GM19193 (cell line): ENCODE results near the gene KHSRP.

Experiments used
- POLR2A ChIP-seq: IDR thresholded peaks from 4 replicates; pipeline ENCODE4 v1.6.1; 2011; ENCODE audit not compliant: insufficient read depth, insufficient read length; ENCODE audit errors: extremely low read depth

The KHSRP gene

DNA sequence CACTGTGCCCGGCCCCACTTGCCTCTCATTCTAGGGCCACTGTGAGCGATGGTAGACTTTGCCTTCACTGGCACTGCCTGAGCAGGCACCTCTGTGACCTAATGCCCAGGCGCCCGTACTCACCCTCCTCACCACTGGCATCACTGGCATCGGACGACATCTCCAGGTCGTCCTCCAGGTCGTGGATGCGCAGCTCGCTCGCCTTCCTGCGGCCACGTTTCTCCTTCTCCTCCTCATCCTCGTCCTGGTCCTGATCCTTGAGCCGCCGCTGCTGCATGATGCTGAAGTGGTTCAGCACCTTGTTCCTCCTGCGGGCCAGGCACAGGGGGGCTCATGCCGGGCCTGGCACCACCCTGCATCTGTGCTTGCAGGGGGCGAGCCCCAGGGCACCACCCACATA, 41.4 kb downstream of the KHSRP start:
- no peak for TF ChIP-seq POLR2A

DNA sequence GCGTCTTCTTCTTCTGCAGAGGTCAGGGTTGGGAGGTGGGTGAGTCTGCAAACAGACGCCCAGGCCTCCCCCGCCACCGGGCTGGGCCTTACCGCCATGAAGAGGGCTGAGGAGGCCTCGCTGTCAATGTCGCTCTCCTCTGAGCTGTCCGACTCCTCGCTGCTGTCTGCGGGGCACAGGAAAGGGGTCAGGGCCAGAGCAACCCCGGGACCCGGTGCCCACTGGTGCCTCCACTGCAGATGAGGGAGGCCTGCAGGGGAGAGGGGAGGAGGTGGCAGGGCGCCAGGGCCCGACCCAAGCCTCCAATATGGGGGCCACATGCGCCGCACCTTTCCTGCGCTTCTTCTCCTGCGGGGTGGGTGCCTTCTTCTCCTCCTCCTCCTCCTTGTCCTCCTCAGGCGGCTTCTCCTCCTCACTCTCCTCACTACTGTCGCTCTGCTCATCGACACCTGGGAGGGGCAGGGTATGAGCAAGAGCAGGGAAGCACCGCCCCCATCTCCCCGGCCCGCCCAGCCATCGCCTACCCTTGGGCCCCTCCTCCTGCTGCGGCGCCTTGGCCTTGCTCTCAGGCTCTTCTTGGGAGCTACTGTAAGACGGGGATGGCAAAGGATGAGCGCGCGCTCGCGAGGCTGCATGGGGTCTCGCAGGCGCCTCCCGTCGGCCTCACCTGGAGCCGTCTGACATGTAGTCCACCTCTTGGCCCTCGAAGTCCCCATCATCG, 43.4 kb downstream of the KHSRP start:
- no peak for TF ChIP-seq POLR2A

DNA sequence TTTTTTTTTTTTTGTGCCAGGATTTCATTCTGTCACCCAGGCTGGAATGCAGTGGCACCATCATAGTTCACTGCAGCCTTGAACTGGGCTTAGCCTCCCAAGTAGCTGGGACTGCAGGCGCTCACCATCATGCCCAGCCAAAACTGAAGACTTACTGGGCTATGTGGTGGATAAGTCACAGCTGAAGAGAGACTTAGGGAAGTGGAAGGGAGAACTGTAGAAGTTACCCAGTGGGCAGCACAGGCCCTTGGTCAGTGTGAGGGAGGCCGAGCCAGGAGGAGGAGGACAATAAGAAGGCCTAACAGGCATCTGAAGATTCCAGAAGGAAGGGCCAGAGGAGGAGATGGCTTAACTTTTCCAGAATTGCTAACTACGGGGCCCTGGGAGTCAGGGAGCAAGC, 44.9 kb downstream of the KHSRP start:
- TF ChIP-seq POLR2A, result no peak

DNA sequence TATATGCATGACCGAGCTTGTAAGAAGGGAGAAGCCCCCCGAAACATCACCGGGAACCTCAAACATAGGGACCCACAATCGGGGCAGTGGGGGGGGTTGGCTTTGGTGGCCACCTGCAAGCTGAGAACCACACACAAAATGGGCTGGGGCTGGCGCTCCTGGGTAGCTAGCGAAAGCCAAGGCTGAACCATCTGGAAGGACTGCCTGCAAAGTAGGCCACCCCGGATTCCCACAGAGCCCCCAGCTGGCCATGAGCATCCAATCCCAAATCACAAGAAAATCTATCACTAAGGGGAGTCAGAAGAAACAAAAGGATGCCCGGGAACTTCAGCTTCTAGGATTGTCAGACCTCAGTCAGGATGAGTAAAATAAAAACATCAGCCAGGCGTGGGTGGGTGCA, 46.1 kb downstream of the KHSRP start:
- TF ChIP-seq POLR2A, result no peak

DNA sequence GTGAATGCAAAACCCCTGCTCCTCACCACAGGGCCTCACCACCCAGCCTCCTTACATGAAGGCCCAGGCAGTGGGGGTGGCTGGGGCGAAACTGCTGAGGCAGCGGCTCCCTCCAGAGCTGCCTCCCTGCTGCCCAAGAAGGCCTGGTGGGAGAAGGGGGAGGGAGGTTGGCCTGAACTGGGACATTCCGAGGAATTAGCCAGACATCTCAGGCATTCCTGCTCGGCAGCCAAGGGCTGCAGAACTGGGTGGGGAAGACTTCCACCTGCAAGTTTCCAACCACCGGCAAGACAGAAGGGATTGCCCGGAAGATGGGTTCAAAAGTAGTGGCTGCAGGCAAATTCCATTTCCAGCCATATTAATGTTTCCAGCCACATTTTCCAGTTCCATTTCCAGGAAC, 46.6 kb downstream of the KHSRP start:
- no peak for TF ChIP-seq POLR2A

DNA sequence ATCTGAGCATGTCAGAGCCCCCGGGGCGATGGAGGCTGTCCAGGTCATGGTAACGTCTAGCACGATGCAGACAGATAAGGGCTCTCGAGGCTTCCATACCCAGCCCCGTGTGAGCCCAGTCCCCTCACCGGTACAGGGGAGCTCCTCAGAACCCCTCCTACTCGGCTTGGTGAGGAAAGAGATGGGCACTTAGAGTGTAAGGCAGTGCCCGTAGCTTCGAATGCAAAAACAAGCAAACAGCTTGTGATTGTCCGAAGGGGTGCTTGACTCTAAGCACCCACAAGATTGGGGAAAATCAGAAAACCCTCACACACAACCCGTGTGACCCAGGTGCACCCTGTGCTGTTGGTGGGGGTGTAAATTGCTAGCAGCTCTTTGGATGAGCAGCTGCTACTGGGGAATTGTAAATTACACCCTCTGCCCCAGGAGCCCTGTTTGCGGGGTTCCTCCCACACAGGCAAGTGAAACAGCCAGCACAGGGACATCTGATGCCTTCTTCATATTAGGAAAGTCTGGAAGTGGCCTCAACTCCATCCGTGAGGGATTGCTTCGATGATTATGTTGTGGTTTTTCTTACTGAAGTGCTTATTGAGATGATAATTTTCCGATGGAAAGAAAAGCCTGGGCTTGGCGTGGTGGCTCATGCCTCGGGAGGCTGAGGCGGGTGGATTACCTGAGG, 48.0 kb downstream of the KHSRP start:
- no peak for TF ChIP-seq POLR2A

DNA sequence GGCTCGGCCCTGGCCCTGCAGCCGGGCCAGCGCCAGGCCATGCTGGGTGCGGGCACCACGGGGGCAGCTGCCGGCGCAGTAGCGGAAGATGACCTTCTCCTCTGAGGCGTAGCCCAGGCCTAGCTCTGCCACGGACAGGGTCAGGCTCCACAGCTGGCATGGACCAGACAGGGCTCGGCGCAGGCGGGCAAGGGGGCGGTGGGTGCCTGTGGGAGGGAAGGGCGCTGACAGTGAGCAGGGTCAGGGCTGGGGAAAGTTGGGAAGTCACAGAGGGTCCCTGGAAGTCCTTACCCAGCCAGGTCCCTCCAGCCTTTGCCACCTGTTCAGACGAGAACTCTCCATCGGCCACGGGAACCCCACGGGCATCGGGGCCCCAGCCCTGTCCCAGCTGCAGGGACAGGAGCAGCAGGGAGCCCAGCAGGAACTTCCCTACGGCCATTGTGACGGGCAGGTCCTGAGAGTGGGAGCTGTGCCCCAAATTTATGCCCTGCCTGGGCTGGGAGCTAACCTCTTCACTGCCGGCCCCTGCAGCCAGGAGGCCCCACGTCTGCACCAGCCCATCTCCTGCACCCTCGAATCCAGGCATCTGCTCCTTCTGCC, 49.1 kb downstream of the KHSRP start, which contains the start of gene PSPN:
Gene PSPN (minus strand): TSS at position 523 of the 600 bp plus-strand sequence. CDS start 84 bp downstream, at position 439.
- no peak for TF ChIP-seq POLR2A

DNA sequence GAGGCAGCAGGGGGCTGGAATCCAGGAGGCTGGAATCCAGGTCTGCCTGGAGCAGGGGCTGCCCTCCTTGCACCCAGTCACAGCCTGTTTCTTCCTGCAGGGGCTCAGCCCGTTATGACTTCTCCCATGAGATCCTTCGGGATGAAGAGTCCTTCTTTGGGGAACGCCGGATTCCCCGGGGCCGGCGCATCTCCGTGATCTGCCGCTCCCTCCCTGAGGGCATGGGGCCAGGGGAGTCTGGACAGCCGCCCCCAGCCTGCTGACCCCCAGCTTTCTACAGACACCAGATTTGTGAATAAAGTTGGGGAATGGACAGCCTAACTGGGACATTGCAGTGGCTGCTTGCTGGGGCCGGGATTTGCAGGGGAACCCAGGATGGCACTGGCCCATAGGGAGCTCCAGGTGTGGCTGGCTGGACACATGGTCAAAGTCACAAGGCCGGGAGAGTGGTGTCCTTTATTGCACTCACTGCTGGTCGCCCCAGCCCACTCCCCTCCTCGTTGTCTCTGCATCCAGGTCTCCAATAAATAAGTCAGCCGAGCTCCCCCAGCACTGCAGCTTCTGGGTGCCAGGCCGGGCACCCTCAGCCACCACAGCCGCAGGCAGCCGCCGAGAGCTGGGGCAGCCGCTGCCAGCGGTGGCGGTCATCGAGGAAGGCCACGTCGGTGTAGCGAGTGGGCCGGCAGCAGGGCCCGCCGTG, 49.8 kb downstream of the KHSRP start:
- no peak for TF ChIP-seq POLR2A

DNA sequence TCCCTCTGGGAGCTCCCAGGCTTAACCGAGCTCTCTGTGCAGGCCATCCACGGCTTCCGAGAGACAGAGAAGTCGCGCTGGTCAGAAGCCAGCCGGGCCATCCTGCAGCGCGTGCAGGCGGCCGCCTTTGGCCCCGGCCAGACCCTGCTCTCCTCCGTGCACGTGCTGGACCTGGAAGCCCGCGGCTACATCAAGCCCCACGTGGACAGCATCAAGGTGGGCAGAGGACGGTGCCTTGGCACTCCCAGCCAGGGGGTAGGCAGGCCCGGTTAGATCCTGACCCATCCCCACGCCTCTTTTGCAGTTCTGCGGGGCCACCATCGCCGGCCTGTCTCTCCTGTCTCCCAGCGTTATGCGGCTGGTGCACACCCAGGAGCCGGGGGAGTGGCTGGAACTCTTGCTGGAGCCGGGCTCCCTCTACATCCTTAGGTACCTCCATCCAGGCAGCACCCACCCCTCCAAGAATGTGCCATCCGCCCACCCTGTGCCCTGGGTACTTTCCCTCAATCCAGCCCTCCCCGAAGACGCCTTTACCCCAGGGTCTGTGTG, 50.4 kb downstream of the KHSRP start:
- TF ChIP-seq POLR2A, result no peak

DNA sequence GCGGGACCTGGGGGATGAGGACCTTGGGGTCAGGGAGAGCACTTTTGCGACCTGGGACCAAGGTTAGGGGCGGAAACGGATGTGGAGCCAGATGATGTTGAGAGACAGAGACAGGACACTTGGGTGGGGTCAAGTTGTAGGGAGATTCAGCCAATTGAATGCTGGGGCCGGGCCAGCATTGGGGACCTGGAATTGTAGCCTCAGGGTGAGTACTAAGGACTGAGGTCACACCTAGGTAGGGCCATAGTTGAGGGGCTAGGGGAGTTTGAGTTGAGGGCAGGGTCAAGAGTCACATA, 50.9 kb downstream of the KHSRP start:
- TF ChIP-seq POLR2A, result no peak

DNA sequence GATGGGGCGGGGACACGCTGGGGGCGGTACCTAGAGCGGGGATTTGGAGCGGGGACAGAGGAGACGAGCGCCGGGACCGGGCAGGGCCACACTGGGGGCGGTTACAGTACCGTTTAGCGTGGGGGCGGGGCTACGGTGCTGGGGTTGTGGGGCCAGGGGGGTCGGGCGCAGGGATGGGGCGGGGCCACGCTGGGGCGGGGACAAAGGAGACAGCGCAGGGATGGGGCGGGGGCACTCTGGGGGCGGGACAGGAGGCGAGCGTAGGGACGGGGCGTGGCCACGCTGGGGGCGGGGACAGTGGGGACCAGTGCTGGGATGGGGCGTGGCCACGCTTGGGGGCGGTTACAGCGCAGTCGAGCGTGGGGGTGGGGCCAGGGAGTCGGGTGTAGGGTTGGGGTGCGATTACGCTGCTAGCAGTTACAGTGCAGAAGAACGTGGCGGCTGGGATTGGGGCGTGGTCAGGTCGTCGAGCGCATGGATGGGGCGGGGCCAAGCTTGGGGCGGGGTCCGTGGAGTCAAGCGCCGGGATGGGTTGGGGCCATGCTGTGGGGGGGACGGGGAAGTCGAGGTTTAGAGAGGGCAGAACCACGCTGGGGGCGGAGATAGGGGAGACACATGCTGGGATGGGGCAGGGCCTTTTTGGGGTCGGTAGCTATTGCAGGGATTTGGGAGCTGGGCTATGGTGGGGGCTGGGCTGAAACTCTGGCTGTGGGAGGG, 51.4 kb downstream of the KHSRP start:
- TF ChIP-seq POLR2A, result no peak

DNA sequence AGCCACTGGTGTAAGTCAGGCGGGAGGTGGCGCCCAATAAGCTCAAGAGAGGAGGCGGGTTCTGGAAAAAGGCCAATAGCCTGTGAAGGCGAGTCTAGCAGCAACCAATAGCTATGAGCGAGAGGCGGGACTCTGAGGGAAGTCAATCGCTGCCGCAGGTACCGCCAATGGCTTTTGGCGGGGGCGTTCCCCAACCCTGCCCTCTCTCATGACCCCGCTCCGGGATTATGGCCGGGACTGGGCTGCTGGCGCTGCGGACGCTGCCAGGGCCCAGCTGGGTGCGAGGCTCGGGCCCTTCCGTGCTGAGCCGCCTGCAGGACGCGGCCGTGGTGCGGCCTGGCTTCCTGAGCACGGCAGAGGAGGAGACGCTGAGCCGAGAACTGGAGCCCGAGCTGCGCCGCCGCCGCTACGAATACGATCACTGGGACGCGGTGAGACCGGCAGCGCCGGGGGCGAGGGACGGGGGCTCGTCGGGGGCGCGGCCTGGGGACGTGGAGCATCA, 52.0 kb downstream of the KHSRP start, which contains the start of gene ALKBH7:
Gene ALKBH7 (plus strand): TSS at position 201 of the 502 bp plus-strand sequence. CDS start 27 bp downstream, at position 228.
- TF ChIP-seq POLR2A, result peak; percentile 57

DNA sequence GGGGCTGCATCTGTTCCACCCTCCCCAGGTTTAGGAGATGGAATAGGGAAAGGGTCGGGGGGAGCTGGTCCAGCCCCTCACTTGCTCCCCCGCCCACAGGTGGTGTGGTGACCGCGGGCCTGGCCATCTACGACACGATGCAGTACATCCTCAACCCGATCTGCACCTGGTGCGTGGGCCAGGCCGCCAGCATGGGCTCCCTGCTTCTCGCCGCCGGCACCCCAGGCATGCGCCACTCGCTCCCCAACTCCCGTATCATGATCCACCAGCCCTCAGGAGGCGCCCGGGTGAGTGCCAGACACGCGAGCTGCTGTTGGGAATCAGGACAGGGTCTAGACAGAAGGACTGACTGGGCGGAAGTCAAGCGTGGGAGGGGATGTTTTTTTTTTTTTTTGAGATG, 60.3 kb downstream of the KHSRP start:
- no peak for TF ChIP-seq POLR2A
